ENCODE data around the gene PIK3AP1.

Gene PIK3AP1

DNA sequence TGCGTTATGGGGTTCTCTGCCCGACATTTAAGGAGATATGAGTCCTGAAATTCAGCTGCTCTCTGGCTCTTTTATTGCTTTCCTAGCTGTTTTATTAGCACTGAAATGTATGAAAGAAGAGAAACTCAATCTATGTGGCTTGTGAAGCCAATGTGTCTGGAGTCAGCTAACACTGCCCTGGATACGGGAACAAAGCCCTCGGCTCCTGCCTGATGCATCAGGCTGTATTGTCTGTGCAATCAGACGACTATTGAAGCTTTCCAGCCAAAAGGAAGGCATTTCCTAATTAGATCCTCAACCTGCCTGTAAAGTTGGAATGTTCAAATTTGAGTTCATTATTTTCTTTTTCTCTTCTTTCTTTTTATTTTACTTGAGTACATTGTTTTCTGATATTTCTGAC is 111.5 kb downstream of the PIK3AP1 start:
- no peak for DNase-seq (ENCODE audit: low read depth)

DNA sequence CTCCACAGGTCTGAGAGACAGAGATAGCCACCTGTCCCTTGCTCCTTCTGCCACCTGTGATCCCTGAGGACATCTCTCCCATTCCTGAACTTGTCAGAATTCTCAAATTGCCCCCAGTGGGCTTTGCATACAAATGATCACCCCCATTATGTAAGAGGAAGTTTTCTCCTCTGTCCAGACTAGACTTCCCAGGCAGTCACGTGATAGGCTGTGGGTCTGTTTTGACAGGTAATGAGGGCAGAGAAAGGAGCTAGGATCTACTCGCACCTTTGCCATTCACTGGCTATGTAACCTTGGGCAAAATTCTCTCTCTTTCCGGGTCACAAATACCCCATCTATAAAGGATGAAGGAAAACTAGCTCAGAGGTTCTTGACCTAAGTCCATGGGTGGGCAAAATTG is 112.1 kb downstream of the PIK3AP1 start:
- DNase-seq (ENCODE audit: low read depth) = no peak

DNA sequence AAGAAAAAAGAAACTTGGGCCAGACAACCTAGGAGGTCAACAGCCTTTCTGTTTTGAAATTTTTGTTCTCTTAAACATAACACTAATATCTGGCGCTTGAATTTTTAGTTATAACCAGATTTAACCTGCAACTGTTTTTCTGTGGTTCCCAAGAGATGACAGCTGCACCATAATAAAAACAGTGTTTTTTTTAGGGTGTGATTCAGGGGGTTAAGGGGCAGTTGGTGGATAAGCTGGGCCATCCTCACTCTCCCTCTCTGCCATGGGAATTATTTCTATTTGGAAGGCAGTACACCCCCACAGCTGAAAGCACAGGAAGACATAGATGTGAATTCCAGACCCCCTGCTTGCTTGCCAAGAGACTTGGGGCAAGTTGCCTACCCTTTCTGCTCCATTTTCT is 113.4 kb downstream of the PIK3AP1 start:
- DNase-seq (ENCODE audit: low read depth) = no peak

DNA sequence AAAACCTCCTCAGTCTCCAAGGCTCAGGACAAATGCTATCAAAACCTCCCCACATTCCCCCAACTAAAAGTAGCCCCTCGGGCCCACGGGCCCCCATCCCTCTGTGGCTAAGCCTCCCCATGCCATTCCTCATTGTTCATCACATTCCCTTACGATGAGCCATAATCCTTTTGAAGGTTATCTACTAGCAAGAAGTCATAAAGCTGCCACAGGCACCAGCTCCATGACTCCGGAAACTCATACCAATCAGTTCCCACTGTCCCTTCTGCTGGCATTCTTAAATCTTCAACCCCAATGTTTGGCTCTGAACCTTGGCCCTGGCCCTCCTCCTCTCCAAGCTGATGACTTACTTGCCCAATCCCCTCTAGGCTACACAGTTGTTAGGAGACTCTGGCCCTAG is 114.1 kb downstream of the PIK3AP1 start:
- no peak for DNase-seq (ENCODE audit: low read depth)

DNA sequence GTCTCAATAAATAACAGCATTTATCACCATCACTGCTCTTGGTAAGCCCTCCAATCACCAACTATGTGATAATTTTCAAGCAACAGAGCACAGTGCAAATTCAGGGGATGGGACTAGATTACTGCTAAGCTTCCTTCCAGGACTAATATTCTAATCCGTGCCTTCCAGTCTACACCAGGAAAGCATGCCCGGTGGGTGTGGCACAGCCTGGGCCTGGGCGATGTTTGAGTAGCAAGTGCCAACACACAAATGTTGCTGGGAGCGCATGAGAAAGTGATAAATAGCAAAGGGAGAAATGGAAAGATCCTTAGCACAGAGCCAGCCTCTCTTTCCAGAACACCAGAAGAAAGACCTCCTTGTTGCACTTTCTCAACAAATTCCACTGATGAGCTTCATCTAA is 120.0 kb downstream of the PIK3AP1 start:
- no peak for DNase-seq (ENCODE audit: low read depth)

DNA sequence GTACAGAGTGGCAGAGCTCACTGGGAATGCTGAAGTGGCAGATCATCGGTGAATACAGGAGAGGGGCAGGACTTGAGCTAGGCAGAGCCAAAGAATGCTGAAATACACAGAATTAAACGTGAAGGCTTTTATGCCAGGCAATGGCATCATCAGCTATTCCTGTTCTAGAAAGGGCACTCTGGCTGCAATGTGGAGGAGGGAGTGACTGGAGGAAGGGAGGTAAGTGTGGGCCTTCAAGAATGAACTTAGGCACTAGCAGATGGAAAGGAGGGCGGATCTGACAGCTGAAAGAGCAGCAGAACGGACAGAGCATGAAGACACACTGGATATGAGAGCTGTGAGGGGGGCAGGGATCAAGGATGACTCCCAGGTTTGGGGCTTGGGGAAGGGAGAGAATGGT is 121.5 kb downstream of the PIK3AP1 start:
- no peak for DNase-seq (ENCODE audit: low read depth)

DNA sequence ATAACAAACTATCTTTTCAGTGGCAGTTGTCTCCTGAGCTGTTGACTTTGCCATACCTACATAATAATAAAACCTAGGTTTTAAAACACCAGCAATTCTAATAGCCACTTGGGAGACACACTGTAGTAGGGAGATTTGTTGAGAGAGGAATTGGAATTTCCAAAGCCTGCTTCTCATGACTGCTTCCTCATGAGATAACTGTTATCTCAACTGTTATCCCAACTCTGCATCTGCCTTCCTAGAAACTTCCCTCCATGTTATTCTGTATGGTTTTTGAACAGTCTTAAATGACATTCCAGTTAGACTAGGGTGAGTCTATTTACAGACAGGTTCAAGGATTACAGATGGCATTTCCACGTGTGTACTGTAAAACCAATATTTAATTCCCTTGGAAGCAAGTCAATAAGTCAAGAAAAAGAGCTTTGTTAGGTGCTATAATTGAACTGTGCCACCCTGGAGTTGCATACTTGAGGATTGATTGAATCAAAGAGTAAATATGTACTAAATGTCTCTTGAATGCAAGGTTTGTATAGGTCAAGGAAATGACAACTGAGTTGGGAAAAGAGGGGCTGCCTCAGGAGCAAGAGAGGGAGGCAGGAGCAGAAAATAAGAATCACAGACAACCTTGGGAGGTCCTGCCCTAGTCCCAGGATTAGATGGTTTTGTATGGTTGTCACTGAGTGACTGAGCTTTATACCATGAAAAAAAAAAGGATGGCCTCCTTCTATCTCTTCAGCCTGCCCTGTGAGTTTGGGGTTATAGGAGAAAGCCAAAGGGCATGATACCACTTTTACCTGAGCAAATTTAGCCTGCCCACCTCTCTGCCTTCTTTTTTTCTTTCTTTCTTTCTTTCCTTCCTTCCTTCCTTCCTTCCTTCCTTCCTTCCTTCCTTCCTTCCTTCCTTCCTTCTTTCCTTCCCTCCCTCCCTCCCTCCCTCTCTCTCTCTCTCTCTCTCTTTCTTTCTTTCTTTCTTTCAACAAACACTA is 123.6 kb downstream of the PIK3AP1 start:
- no peak for DNase-seq (ENCODE audit: low read depth)

DNA sequence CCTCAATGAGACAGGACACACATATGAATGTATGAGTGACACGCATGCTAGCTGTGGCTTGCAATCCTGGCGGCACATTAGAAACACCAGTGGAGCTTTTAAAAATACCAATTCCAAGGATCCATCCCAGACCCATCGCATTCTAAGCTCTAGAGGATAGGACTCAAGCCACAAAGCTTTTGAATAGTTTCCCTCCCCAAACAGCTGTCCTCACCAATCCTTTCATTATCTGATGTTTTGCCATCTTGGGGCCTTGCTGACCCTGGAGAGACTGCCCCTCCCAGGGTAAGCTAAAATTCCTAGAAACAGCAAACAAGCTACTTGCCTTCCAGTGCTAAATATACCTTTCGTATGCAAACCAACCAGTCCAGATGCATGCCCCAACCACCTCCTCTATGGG is 124.6 kb downstream of the PIK3AP1 start:
- no peak for DNase-seq (ENCODE audit: low read depth)

DNA sequence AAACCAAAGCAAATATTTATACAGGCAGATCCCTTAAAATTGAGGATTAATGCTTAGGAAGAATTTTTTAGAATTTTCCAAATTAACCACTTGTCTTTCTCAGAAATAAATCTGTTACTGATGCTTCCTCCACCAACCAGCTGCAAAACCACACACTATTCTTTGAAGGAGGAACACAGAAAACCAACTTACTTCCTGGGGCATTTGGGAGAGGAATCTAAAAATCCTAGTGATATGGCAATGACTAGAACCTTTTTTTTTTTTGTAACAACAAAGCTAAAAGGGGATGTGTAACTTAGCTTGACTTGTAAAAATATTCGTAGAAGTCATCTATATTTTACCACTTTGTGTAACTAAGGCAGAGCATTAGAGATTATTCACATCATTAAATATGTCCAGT is 128.4 kb downstream of the PIK3AP1 start:
- no peak for DNase-seq (ENCODE audit: low read depth)

DNA sequence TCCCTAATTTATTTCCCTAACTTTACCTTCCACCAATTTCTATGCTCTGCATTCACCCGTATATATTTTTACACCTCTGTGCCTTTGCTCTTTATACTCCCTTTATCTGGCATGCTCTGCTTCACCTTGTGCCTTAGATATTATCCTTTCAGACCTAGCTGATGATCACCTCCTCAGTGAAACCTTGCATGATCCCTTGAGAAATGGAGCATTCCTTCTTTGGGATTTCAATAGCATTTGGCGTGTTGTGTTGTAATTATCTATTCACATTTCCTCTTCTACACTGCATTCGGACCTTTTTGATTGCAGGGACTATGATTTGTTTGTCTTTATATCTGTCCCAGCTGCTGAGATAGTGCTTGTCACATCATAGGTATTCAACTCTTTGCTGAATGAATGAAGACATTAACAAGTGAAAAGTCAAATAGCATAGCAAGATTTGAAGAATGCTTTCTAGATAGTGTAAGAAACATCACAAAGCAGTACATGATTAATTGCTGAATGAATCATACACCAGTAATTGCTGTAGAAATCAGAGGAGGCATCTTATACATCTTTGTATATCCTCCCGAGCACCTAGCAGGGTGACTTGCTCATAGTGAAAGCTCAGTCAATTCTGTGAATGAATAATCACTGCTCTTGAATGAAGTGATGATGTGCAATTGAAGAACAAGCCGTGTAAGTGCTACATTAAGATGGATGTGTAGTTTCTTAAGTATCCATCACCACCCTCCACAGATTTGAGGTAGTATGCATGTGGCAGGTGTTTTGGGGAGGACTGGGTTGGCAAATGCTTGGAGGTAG is 131.5 kb downstream of the PIK3AP1 start:
- DNase-seq (ENCODE audit: low read depth) = peak; percentile 29

DNA sequence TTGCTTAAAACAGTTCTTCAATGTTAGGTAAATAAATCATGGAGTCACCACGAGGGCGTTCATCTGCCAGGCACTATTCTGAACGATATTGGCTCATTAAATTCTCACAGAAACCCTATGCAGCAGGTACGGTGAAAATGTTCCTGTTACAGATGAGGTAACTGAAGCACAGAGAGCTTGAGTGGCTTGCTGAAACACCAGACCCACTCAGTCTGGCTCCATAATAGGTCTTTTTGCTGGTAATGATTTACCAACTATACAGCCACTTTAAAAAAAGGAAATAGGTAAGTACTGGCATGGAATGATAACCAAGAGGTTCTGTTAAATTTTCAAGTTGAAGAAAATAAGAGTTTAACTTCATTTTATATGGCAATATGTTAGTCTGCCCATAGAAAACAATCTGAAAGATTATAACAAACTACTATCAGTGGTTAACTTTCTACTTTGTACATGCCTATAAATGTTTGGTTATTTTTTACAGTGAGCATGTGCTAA is 132.2 kb downstream of the PIK3AP1 start:
- DNase-seq (ENCODE audit: low read depth) = no peak

DNA sequence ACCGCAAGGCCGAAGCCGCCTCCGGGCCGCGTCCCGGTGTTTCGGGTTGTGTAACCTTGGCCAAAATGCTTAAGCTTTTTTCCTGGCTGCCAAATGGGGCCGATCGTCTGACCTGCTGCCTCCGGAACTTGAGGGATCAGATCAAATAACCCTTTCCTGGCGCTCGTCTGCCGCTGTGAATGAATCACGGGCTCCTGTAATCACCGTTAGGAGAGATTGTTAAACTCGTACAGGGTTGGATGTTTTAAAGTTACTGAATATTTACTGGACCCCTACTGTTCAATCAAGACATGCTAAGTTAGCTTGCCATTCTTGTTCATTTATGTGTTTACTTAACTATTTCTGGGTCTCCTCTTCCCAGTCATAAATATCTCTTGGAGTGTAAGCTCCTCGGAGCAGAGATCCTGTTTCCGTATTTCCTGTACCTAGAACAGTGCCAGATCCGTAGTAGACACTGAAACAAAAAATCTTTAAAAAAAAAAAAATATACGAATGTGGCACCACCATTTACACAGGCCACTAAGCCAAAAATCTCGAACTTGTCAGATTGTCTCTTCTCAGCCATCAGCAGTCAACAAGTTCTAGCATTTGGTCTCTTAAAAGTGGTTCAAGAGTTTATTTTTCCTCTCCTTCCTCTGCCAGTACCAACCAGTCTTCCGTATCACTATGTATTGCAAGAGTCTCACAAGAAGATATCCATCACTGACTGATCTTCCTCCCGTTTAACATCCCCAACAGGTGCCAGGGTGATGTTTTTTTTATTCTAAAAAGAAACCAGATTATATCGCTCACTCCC is 132.9 kb downstream of the PIK3AP1 start:
- DNase-seq (ENCODE audit: low read depth) = no peak

DNA sequence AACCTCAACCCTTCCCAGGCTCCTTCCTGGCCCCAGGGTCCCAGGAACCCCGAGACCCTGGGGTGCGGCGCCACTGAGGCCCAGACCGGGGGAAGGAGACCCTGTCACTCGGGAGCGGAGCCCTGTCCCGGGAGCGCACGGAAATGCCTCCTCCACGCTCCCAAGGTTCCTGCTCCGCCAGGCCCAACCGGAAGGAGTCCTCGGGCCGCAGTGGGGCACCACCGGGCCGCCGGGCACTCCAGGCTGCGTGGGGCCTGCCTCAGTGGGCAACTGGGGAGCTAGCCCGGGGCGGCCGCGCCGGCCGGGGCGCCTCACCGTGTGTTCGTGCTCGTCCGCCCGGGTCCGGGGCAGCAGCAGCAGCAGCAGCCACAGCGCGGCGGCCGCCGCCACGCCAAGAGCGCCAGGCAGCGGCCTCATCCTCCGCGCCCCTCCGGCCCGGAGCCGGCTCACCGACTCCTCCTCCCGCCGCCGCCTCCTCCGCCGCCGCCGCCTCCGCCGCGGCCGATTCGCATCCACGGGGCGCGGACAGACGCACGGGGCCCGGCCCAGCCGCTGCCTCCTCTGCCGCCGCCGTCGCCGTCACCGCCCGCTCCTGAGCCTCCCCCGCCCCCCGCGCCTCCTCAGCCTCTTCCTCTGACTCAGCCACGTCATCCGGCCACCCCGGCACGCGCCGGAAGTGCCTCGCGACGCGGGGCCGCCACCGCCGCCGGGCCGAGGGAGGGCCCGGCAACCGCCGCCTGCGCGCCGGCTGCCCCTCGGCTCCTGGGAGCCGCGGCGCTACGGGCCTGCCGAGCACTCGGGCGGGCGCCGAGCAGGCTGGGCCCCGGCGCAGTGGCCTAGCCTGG is 133.7 kb downstream of the PIK3AP1 start, which contains the start of gene TM9SF3:
TSS of gene TM9SF3 (minus strand) at position 594 of the 845 bp plus-strand sequence. CDS start at position 417, 177 bp downstream.
- peak; percentile 90 for DNase-seq (ENCODE audit: low read depth)

DNA sequence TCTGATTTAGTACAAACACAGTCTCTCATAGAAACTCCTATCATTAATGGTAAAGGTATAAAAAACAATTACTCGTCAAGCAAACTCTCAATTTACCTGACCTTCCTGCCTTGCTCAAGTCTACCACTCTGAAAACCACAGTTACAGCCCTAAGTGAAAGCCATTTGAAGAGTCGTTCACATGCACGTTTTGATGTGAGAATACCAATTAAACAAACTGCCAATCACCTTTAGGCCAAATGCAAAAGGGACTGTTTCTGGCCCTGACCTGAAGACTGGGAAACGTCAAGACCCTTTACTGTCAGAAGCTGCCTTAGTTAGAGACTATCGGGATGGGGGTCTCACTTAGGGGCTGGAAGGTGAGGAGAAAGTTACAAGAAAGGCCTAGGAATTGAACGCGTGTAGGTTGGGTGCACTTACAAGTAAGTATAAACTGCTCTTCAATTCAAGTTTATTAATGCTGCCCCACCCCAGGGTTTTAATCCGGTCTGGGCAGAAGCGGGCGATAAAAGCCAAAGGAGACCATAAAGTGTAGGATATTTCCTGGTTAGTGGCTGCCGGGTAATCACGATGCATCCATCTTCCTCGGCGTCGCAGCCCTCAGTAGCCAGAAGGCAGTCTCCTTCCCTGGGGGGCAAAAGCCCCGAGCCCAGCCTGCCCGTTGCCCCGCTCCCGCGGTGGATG is 134.4 kb downstream of the PIK3AP1 start:
- DNase-seq (ENCODE audit: low read depth) = peak; percentile 1

DNA sequence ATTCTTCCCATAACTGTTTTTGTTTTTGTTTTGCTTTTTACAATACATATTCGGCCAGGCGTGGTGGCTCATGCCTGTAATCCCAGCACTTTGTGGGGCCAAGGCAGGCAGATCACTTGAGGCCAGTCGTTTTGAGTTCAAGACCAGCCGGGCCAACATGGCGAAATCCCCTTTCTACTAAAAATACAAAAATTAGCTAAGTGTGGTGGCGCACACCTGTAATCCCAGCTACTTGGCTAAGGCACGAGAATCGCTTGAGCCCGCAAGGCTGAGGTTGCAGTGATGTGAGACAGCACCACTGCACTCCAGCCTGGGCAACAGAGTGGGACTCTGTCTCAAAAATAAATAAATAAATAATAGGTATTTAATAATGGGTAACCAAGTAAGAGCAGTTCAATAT is 135.8 kb downstream of the PIK3AP1 start:
- DNase-seq (ENCODE audit: low read depth) = no peak

DNA sequence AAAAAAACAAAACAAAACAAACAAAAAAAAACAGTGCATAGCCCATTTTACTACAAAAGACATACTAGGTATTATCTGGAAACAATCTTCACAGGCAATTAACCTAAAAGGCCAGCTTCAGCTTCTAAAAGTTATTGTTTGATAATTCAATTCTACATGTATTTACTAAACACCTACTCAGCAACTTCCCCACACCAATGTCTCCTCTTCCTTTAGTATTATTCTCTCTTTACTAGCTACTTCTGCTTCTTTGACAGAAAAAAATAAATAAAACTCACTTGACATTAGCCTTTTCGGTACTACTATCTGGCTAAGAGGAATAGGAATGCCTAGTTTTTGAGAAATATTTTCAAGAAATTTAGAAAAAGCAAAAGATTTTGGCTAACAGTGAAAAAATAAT is 136.3 kb downstream of the PIK3AP1 start:
- DNase-seq (ENCODE audit: low read depth) = no peak

DNA sequence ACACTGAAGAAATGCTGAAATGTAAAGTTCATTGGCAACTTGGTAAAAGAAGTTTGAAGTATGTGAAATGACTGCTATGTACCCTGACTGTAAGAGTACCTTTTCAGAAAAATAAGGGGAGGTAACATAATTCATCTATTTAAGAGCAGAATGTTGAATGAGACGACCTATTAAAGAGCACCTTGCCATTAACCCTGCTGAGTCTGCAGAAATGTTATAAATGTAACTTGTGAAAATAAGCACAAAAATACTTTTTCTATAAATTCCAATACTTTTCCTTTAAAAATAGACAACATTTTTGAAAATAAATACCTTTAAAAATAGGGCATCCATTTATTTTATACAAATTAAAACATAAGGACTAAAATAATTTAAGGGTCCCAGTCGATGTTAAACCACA is 141.2 kb downstream of the PIK3AP1 start:
- DNase-seq (ENCODE audit: low read depth) = no peak

DNA sequence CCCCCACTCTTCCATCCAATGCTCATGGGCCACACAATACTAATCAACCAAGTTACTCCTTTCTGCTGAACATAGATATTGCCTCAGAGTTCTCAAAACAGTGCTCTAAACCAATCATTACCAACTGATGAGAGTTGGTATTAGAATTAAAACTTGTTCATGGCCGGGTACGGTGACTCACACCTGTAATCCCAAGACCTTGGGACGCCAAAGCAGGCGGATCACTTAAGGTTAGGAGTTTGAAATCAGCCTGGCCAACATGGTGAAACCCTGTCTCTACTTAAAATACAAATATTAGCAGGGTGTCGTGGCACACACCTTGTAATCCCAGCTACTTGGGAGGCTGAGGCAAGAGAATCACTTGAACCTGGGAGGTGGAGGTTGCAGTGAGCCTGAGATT is 141.7 kb downstream of the PIK3AP1 start:
- DNase-seq (ENCODE audit: low read depth) = no peak

DNA sequence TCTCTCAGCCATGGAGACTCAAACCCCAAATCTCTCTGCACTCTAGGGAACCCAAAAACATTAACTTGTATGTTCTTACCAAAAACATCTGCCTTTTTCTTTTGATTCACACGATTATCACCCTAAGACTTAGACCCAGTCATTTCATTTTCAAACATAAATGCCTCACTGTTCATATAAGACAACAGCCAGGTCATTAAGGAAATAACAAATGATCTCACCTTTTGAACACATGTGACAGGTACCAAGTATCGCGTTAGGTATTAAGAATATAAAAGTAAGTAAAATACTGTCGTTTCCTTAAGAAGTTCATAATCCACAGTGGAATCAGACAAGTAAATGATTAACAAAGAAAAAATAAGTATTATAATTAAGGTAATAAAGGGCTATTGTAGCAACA is 142.3 kb downstream of the PIK3AP1 start:
- DNase-seq (ENCODE audit: low read depth) = no peak

DNA sequence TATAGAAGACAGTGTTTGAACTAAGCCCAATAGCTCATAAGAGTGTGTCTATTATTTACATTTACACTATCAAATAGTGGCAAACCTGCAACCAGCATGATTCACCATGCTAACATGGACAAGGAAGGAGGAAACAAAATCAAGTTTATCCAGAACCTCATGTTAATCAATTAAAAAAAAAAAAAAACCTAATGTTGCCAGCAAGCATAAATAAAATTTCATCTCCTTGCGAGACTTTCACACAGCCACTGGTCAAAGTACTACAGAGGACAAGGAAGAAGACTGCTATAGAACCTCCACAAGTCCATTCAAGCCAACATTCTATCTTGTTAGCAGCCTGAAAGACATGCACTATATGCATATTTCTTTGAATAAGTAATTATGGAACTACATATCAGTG is 143.2 kb downstream of the PIK3AP1 start:
- no peak for DNase-seq (ENCODE audit: low read depth)

Data from activated T-cell treated with anti-CD3 and anti-CD28 coated beads for 24 hours (primary cell).